Superior temporal gyrus (tissue), 1 donor: Measurements from ENCODE around the gene NPFFR2.
"Not testable (repeated sequence)": the region's sequence is repeated elsewhere in the genome, so short reads cannot be mapped to it uniquely, and the experiment has no call there.

Experiments
- DNase-seq: peaks from one replicate; pipeline ENCODE4 v3.0.0-alpha.2; 2016; ENCODE audit errors: extremely low spot score

The NPFFR2 gene

DNA sequence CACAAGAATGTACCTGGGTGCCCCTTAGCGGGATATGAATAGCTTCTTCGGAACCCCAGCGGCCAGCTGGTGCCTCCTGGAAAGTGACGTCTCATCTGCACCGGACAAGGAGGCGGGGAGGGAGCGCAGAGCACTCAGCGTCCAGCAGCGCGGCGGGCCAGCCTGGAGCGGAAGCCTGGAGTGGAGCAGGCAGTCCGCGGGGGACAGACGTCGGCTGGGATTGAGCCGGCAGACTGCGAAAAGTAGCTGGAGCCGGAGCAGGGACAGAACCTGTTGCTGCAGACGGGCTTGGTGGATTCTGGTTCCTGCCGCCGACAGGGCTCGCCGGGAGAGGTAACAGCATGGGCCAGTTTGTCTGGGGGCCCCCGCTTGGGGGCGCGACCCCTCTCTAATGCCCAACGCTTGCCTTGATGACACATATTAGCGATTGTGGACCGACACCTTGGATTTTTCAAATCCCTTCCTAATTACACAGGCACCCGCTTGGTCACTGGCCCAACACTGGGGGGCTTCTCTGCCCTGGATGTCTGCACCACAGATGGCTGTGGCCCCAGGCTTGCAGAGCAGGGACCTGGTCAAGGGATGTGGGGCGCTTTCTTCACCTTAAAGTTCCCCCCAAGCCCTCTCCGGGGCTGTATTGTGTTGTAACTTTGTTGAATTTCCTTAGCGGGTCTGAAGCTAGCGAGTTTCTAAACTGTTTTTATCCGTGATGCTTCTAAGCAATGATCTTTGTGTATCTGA is at the start of gene NPFFR2:
Gene NPFFR2, plus strand, starts transcription at position 133 of the 741 bp plus-strand sequence. CDS start 96,592 bp downstream, outside the sequence.
- DNase-seq = no peak

- no peak for DNase-seq
These were observed 39.1 kb upstream of the NPFFR2 start for GRCh38 chr4:71992571-71993312.

DNA sequence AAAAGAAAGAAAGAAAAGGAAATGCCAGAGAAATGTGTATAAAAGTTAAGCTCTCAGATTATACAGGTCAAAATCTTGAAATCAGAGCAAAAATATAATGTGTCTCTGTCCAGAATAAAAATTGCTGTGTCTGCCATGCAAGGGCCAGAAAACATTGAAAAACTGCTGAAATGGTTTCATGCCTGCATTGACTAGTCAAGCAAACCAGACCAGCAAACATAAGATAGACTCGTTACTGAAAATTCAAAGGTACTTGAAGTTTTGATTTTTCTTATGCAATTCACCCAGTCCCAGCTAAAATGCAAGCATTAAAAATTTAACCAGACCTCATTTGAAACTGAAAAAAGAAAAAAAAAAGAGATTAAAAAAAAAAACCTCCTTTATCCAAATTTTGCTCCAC is 37.2 kb upstream of the NPFFR2 start:
- no peak for DNase-seq

DNA sequence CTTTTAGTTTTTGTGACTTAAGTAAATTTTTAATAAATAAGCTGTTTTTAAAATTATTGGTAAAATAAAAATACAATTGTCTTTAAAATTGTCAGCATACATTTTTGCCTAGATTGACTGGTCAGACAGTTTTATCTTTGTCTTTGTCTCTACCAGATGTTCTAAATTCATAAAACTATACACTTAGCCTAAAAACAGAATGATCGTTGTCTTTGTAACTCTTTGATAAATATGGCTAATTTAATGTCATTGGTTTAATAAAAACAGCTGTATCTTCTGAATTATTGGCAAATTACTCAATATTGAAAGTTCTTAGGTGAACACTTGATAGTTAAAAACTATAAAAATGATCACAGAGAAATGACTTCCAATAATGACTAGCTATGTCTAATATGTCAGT is 36.5 kb upstream of the NPFFR2 start:
- DNase-seq = no peak

DNA sequence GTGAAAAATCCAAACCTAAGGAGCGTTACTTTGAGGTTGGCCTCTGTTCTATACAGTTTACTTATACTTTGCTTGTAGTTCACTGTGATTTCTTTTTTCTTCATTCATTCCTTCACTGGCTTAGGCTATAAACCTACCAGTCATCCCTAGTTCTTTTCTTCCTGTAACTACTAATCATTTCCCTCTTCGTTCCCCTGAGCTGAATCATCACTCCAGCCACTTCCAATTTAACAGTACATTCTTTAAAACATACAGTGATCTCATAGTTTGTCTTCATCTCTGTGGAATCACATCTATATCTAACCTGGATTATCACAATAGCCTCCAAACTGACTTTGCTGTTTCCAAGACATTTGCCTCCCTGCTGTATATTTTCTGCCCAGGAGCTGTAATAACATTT is 25.2 kb upstream of the NPFFR2 start:
- DNase-seq = no peak

- no peak for DNase-seq
These were observed 19.9 kb upstream of the NPFFR2 start for GRCh38 chr4:72011906-72012305.

- no peak for DNase-seq
These were observed 15.8 kb upstream of the NPFFR2 start for GRCh38 chr4:72016011-72016410.

- DNase-seq = no peak
These were observed 12.1 kb upstream of the NPFFR2 start for GRCh38 chr4:72019688-72020087.

GRCh38 chr4:72022553-72022952 is 9.2 kb upstream of the NPFFR2 start:
- no peak for DNase-seq

GRCh38 chr4:72055566-72055965 is 23.8 kb downstream of the NPFFR2 start:
- DNase-seq = no peak

- DNase-seq = no peak
These were observed 31.9 kb downstream of the NPFFR2 start for GRCh38 chr4:72063726-72064125.

GRCh38 chr4:72067051-72067450 is 35.3 kb downstream of the NPFFR2 start:
- DNase-seq = no peak

DNA sequence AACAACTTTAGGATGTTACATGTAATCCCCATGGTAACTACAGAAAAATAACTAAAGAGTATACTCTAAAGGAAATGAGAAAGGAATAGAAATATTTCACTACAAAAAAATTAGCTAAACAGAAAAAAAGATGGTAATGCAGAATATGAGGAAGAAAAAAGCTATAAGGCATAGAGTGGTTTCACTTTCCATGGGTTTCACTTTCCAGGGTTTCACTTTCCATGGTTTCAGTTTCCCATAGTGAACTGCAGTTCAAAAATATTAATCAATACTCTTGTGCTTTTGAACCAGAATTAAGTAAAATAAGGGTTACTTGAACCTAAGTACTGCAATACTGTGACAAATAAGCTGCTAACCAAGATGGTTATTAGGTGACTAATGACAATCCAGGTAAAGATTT is 42.0 kb downstream of the NPFFR2 start:
- no peak for DNase-seq

DNA sequence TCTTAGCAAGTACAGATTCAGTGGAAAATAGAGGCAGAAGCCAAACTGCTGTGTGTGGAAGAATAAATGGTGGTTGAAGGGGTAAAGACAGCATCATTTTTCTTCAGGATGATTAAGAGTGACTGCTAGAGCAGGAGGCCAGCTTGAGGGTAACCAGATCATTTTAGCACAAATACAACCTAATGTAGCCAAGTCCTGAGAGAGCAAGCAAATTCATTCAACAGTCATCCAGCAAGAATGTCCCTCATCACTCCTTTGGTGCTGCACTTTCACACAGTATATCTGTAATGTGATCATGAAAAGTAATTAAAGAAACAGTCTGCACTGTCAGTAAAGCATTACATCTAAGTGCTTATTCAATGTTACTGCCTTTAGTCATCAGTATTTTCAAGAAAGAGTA is 44.8 kb downstream of the NPFFR2 start:
- no peak for DNase-seq

DNA sequence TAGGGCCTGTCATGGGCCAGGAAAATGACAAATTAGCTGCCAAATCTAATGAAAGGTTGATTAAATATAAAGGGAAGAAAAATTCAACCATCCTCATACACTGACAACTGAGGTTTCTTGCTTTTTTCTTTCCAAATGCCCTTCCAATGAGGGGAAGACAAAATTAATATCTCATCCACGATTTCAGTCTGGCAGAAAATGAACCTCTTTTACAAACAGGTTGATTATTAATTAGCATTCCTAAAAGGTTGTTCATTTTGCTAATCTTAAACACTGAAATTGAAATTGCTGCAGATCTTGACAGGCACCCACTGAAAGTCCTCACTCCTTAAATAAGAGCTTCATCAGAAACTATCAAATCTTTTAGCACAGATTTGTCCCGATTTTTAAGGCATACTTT is 45.5 kb downstream of the NPFFR2 start:
- no peak for DNase-seq

GRCh38 chr4:72084587-72085011 is 52.8 kb downstream of the NPFFR2 start:
- DNase-seq = no peak

DNA sequence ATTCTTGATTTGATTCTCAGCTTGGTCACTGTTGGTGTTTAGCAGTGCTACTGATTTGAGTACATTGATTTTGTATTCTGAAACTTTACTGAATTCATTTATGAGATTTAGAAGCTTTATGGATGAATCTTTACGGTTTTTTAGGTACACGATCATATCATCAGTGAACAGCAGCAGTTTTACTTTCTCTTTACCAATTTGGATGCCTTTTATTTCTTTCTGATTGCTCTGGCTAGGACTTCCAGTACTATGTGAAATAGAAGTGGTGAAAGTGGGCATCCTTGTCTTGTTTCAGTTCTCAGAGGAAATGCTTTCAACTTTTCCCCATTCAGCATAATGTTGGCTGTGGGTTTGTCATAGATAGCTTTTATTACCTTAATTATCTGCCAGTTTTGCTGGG is 58.8 kb downstream of the NPFFR2 start:
- DNase-seq = not testable (repeated sequence)

DNA sequence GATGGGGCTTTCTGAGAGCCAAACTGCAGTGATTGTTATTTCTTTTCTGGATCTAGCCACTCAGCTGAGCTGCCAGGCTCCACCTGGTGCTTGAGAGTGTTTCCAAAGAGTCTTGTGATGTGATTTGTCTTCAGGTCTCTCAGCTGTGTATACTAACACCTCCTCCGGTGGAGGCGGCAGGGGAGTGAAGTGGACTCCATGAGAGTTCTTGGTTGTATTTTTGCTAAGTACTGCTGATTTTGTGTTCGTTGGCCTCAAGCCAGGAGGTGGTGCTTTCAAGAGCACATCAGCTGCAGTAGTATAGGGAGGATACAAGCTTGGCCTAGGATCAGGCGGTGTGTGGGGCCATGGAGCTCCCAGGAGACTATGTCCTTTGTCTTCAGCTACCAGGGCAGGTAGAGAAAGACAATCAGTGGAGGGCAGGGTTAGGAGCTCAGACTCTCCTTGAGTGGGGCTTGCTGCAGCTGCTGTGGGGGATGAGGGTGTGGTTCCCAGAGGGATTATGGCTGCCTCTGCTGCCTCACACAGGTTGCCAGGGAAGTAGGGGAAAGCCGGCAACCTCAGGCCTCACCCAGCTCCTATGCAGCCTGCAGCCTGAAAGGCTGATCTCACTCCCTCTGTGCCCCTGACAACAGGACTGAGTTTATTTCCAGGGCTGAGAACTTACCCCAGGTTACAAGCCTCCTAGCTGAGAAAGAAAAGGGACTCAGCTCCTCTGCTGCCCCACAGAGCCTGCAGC is 62.4 kb downstream of the NPFFR2 start:
- DNase-seq = no peak

- no peak for DNase-seq
These were observed 75.7 kb downstream of the NPFFR2 start for GRCh38 chr4:72107456-72107855.

DNA sequence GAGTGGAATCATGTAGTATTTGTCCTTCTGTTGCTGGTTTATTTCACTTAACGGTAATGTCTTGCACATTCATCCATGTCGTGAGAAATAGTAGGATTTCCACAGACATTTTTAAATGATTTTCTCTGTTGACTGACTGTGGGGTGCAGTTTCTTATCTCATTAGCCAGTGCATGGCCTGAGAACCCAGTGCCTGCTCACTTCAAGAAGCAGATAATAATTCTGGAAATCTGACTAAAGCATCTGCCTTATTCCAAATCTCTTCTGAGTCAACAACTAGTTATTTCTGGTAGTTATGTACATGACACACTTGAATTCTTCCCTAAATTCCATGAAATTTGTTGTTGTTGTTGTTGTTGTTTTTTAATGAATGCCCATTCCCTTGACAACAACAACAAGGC is 77.6 kb downstream of the NPFFR2 start:
- no peak for DNase-seq

GRCh38 chr4:72109959-72110497 is 78.2 kb downstream of the NPFFR2 start:
- DNase-seq = no peak

- DNase-seq = no peak
These were observed 79.1 kb downstream of the NPFFR2 start for GRCh38 chr4:72110886-72111285.
